H54 (cell line): ENCODE data around the gene GRAMD2A.
"Not testable (repeated sequence)": the region's sequence is repeated elsewhere in the genome, so short reads cannot be mapped to it uniquely, and the experiment has no call there.

Experiments used
- DNase-seq: peaks from one replicate; pipeline ENCODE4 v3.0.0; 2011; ENCODE audit warnings: low spot score, mixed read lengths; ENCODE audit not compliant: insufficient read length
- FAIRE-seq: peaks from 3 replicates; lab custom pipeline; 2011; peaks lifted over from hg19 to GRCh38; lab: Jason Lieb, UNC
- POLR2A ChIP-seq: IDR thresholded peaks from 2 replicates; pipeline ENCODE4 v1.6.1; 2011; ENCODE audit warnings: low read depth, mild to moderate bottlenecking, low read length

Gene GRAMD2A

GRCh38 chr15:72173864-72174550, 23.6 kb downstream of the GRAMD2A start:
- FAIRE-seq = no peak

DNA sequence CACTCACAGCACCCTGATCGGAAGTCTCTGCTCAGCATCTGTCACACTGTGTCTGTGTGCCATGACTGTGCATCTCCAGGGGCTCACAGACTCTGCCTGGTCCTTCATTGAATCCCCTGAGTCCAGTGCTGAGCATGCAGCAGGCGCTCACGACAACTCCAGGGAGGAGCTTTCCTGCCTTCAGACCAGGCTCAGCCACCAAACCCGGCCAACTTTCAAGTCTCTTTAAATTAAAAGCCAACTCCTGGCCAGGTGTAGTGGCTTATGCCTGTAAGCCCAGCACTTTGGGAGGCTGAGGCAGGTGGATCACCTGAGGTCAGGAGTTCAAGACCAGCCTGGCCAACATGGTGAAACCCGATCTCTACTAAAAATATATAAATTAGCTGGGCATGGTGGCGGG, 24.2 kb downstream of the GRAMD2A start:
- FAIRE-seq = no peak
- TF ChIP-seq POLR2A = no peak

More at GRCh38 chr15:72173864-72174550, 23.6 kb downstream of the GRAMD2A start:
- no peak for DNase-seq
- TF ChIP-seq POLR2A = no peak

DNA sequence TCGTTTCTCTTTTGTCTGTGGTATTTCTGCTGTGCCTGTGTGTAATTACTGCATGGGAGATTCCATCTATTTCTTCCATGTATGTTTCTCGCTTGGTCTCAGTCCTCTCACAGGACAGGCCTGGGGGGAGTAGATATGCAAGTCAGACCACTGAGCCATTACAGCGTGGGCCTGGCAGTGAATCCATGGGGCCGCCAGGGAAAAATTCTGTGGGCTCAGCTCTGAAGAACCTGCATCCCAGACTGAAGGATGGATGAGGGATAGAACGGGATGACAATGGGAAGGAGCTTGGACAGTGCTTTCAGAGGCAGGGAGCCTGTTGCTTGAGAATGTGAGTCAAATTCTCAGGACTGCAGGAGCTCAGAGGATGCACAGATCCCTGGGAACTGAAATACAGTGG, 24.8 kb downstream of the GRAMD2A start:
- DNase-seq (no peak), FAIRE-seq (no peak)
- no peak for TF ChIP-seq POLR2A

More for the DNA sequence above, 24.2 kb downstream of the GRAMD2A start:
- no peak for DNase-seq

DNA sequence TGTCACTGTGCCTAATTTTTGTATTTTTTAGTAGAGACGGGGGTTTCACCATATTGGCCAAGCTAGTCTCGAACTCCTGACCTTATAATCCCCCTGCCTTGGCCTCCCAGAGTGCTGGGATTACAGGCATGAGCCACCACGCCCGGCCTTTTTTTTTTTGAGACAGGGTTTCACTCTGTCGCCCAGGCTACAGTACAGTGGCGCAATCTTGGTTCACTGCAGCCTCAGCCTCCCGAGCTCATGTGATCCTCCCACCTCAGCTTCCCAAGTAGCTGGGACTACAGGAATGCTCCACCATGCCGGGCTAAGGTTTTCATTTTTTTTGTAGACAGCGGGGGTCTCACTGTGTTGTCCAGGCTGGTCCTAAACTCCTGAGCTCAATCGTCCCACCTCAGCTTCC, 25.6 kb downstream of the GRAMD2A start:
- FAIRE-seq = not testable (repeated sequence)

DNA sequence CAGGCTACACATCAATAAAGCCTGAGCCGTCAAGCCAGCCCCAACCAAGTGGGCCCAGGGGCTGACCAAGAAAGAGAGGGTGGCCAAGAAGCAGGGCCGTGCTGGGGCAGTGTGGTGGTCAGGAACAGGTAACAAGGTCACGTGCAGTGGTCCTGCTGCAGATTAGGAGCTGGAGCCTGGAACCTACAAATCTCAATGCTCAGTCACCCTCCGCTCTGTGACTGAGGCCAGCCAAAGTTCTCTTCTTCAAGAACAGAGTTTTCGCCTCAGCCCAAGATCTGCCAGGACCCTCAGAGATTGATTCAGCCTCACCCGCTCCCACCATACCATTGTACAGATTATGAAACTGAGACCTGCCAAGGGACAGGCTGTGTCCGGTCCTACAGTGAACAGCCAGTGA, 26.9 kb downstream of the GRAMD2A start:
- no peak for TF ChIP-seq POLR2A
- FAIRE-seq (no peak), DNase-seq (no peak)

More for the DNA sequence above, 25.6 kb downstream of the GRAMD2A start:
- DNase-seq = not testable (repeated sequence)

DNA sequence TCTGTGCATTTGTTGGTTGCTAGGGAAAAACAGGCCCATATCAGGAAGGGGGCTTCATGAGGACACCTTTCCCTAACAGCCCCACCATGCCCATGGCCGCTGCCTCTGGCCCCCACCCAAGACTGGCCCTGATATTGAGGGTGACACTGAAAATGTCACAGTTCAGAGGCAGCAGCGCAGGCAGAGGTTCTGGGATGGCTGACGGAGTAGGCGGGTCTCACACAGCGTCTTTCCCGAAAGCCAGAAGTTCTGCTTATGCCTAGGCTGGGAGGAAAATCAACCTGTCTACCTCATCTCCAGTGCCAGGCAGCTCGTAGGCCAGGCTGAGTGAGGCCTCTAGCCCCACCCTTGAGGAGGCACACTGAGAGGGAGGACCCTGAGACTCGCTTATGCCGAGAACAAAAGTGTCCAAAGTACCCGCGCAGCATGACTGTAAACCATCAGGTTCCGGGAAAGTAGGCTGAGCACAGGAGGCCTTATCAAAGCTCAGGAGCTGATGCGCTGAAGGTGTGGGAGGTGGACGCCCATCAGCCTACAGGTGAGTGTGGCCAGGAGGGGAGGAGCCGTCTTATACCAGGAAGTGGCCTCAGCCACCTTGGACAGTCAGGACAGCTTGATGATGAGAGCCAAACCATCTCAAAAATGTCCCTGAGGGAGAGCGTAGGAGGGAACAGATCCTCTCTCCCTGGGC, 27.5 kb downstream of the GRAMD2A start:
- DNase-seq (no peak), FAIRE-seq (no peak)
- no peak for TF ChIP-seq POLR2A

DNA sequence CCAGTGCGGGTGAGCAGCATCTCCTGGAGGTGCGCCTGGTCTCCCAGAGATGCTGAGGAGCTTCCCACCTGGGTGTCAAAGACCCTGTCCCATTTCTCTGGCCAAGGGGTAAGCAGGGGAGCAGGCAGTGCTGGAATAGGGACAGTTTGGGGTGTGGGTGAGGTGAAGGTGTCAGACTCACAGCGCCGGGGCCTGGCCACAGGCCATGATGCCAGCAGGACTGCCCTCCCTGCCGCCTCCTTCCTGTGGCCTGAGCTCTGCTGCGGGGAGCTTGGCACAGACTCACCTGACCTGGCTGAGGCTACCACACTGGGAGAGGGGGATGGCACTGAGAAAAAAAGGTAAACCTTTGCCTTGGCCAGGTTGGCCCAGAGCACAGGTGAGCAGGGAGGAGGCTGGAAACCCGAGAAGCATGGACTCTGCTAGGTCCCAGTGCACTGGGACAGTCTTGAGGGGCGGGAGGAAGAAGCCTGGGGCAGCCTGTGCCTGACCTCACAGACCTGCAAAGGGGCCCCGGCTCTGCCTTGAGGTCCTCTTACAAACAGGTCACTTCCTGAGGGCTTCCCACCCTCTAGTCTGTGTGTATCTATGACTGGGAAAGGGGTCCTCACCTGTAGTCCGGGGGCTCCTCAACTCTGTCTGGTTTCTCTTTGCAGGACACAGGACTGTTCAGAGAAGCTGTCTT, 28.2 kb downstream of the GRAMD2A start:
- FAIRE-seq = no peak
- TF ChIP-seq POLR2A = no peak

DNA sequence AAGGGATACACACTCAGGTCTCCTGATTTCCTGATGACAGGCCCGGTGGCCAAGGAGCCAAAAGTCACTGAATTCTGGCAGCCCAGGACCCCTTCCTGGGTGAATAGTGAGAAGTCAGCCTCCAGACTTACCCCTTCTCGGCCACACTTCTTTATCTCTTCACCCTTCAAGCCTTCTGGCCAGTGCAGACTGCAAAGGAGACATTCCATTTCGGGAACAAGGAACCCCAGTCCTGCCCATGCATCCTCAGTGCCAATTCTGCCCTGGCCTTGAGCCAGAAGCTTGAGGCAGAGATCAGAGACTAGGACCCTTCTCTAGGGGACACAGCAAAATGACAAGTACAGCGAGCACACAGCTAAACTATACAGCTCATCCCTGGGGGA, 28.8 kb downstream of the GRAMD2A start:
- FAIRE-seq = no peak
- DNase-seq = no peak
- TF ChIP-seq POLR2A = no peak

More for the DNA sequence above, 28.2 kb downstream of the GRAMD2A start:
- no peak for DNase-seq

- no peak for FAIRE-seq
- DNase-seq = no peak
- TF ChIP-seq POLR2A = no peak
Observed at GRCh38 chr15:72168131-72168807, 29.3 kb downstream of the GRAMD2A start.

DNA sequence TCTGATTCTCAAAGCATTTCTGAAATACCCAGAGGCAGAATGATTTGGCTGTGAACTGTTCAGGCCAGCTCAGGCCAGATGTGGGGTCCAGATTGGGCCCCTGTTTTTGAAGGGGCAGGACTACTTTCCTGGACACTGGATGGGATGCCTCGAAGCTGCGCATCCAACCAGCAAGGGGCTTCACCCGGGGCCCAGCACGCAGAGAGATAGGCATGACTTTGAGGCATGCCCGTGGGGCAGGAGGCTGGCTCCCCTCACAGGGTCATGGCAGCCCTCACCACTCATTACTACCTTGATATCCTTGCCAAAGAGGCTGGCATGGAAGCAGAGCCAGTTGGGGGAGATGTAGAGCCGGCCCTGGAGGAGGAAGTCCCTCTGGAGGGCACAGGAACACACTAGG, 30.1 kb downstream of the GRAMD2A start:
- FAIRE-seq (no peak), DNase-seq (no peak)
- TF ChIP-seq POLR2A = no peak

- DNase-seq = no peak
- FAIRE-seq = no peak
- no peak for TF ChIP-seq POLR2A
Observed at GRCh38 chr15:72166716-72167417, 30.7 kb downstream of the GRAMD2A start.

- no peak for DNase-seq
- no peak for TF ChIP-seq POLR2A
Observed at GRCh38 chr15:72163719-72164118, 33.9 kb downstream of the GRAMD2A start.

GRCh38 chr15:72162569-72162968, 35.0 kb downstream of the GRAMD2A start:
- TF ChIP-seq POLR2A = no peak

More at GRCh38 chr15:72163719-72164118, 33.9 kb downstream of the GRAMD2A start:
- FAIRE-seq = no peak

More at GRCh38 chr15:72162569-72162968, 35.0 kb downstream of the GRAMD2A start:
- FAIRE-seq (no peak), DNase-seq (no peak)
